Measurements from ENCODE around the gene BST1.
A peak's percentile ranks its signal among the peaks of the same experiment; 100 is the strongest.

BST1 gene

GRCh38 chr4:15673337-15673736 is 29.5 kb upstream of the BST1 start:
- Histone ChIP-seq H2BK15ac (replicated peaks; ENCODE audit: low read depth) (no peak overlapping the region), H3K18ac (ENCODE audit: low read length) (peak overlapping the region; percentile 28), H3K56ac (ENCODE audit: low read length) (no peak overlapping the region), H3K27me3 (ENCODE audit: insufficient read depth, low read length, poor library complexity) (no peaks in the 10 kb centered on the region), H3K23ac (ENCODE audit: low read length) (no peak overlapping the region), H3K4me1 (ENCODE audit: control insufficient read depth, low read depth, low read length) (peaks cover 4% of the 10 kb centered on the region), H3K4me3 (ENCODE audit: low read length) (no peak overlapping the region), H3K9ac (ENCODE audit: low read length) (no peak overlapping the region), H2BK5ac (ENCODE audit: low read length) (no peak overlapping the region), H3K4me2 (ENCODE audit: low read length) (no peak overlapping the region), H4K8ac (ENCODE audit: low read depth, low read length) (no peak overlapping the region), H2BK120ac (ENCODE audit: low read depth, low read length) (no peak overlapping the region), H3K27ac (ENCODE audit: low read depth, low read length) (no peak overlapping the region), H2AK5ac (ENCODE audit: low read length) (no peak overlapping the region), H3K4ac (ENCODE audit: low read depth, low read length) (no peak overlapping the region), H3K79me1 (ENCODE audit: low read length) (peaks cover 8% of the 10 kb centered on the region), H3K79me2 (ENCODE audit: control insufficient read depth, insufficient read depth, low read length) (peaks cover 21% of the 10 kb centered on the region), H3K36me3 (ENCODE audit: control insufficient read depth, insufficient read depth, low read length) (no peaks in the 10 kb centered on the region), H4K5ac (ENCODE audit: low read length) (no peak overlapping the region)
- WGBS (ENCODE audit: extremely low coverage, insufficient coverage, low lambda C conversion rate): no CpG with 5 or more reads among the region's 1 CpG
- no peak for DNase-seq

DNA sequence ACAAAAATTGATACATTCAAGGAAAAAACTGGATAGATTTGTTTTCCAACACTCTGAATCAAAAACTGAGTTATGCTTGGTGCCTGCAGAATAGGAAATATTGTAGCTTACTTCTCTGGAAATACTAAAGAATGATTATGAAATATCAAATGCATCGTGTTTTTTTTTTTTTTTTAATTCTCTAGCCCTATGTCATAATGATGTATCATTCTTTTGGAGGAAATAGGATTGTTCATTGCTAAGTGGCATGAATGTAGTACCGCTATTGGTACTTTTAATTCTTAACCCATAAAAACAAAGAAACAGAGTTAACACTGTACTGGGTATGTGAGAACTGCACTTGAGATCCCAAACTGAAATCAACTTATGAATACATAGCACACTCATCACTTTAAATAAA is 28.8 kb upstream of the BST1 start:
- Histone ChIP-seq H3K27ac (ENCODE audit: low read depth, low read length) (no peak overlapping the region), H3K23ac (ENCODE audit: low read length) (no peak overlapping the region), H3K9ac (ENCODE audit: low read length) (no peak overlapping the region), H2BK5ac (ENCODE audit: low read length) (no peak overlapping the region), H3K56ac (ENCODE audit: low read length) (no peak overlapping the region), H3K4me2 (ENCODE audit: low read length) (no peak overlapping the region), H3K27me3 (ENCODE audit: insufficient read depth, low read length, poor library complexity) (no peaks in the 10 kb centered on the region), H2AK5ac (ENCODE audit: low read length) (no peak overlapping the region), H4K8ac (ENCODE audit: low read depth, low read length) (no peak overlapping the region), H3K36me3 (ENCODE audit: control insufficient read depth, insufficient read depth, low read length) (no peaks in the 10 kb centered on the region), H3K4me3 (ENCODE audit: low read length) (no peak overlapping the region), H3K18ac (ENCODE audit: low read length) (no peak overlapping the region), H3K79me2 (ENCODE audit: control insufficient read depth, insufficient read depth, low read length) (peaks cover 21% of the 10 kb centered on the region), H4K5ac (ENCODE audit: low read length) (no peak overlapping the region), H2BK15ac (replicated peaks; ENCODE audit: low read depth) (no peak overlapping the region), H2BK120ac (ENCODE audit: low read depth, low read length) (no peak overlapping the region), H3K79me1 (ENCODE audit: low read length) (peaks cover 8% of the 10 kb centered on the region), H3K4ac (ENCODE audit: low read depth, low read length) (no peak overlapping the region), H3K4me1 (ENCODE audit: control insufficient read depth, low read depth, low read length) (peaks cover 4% of the 10 kb centered on the region)
- DNase-seq: no peak
- WGBS (ENCODE audit: extremely low coverage, insufficient coverage, low lambda C conversion rate): no CpG with 5 or more reads among the region's 2 CpGs

GRCh38 chr4:15674926-15675325 is 27.9 kb upstream of the BST1 start:
- H3K4me2 ChIP-seq (ENCODE audit: low read length): no peak overlapping the region
- H2AK5ac ChIP-seq (ENCODE audit: low read length): no peak overlapping the region
- no peak overlapping the region for H2BK5ac ChIP-seq (ENCODE audit: low read length)
- no CpG with 5 or more reads among the region's 4 CpGs for WGBS (ENCODE audit: extremely low coverage, insufficient coverage, low lambda C conversion rate)
- no peak overlapping the region for H3K23ac ChIP-seq (ENCODE audit: low read length)
- H3K4me3 ChIP-seq (ENCODE audit: low read length): no peak overlapping the region
- H2BK120ac ChIP-seq (ENCODE audit: low read depth, low read length): no peak overlapping the region
- H3K18ac ChIP-seq (ENCODE audit: low read length): no peak overlapping the region
- no peak for DNase-seq
- H3K9ac ChIP-seq (ENCODE audit: low read length): no peak overlapping the region
- no peaks in the 10 kb centered on the region for H3K36me3 ChIP-seq (ENCODE audit: control insufficient read depth, insufficient read depth, low read length)
- H3K79me1 ChIP-seq (ENCODE audit: low read length): peaks cover 8% of the 10 kb centered on the region
- no peak overlapping the region for H3K27ac ChIP-seq (ENCODE audit: low read depth, low read length)
- H3K4ac ChIP-seq (ENCODE audit: low read depth, low read length): no peak overlapping the region
- H4K8ac ChIP-seq (ENCODE audit: low read depth, low read length): no peak overlapping the region
- H3K56ac ChIP-seq (ENCODE audit: low read length): no peak overlapping the region
- H4K5ac ChIP-seq (ENCODE audit: low read length): no peak overlapping the region
- H2BK15ac ChIP-seq (replicated peaks; ENCODE audit: low read depth): no peak overlapping the region
- peaks cover 4% of the 10 kb centered on the region for H3K4me1 ChIP-seq (ENCODE audit: control insufficient read depth, low read depth, low read length)
- no peaks in the 10 kb centered on the region for H3K27me3 ChIP-seq (ENCODE audit: insufficient read depth, low read length, poor library complexity)
- H3K79me2 ChIP-seq (ENCODE audit: control insufficient read depth, insufficient read depth, low read length): peaks cover 26% of the 10 kb centered on the region

DNA sequence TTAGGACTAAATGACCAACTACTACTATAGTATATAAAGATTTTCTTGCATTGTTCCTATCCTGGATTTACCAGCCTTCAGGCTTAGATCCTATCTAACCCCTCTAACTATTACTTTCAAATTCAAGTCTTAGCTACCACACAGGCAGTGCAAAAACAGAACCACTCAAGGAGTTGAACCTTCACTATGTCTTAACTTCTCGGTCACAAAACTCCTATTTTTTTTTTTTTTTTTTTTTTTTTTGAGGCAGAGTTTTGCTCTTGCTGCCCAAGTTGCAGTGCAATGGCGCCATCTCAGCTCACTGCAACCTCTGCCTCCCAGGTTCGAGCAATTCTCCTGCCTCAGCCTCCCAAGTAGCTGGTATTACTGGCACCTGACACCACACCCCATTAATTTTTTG is 27.5 kb upstream of the BST1 start:
- H3K4ac ChIP-seq (ENCODE audit: low read depth, low read length): no peak overlapping the region
- peaks cover 30% of the 10 kb centered on the region for H3K79me2 ChIP-seq (ENCODE audit: control insufficient read depth, insufficient read depth, low read length)
- H3K4me2 ChIP-seq (ENCODE audit: low read length): no peak overlapping the region
- peaks cover 4% of the 10 kb centered on the region for H3K4me1 ChIP-seq (ENCODE audit: control insufficient read depth, low read depth, low read length)
- no peak for DNase-seq
- H3K18ac ChIP-seq (ENCODE audit: low read length): no peak overlapping the region
- WGBS (ENCODE audit: extremely low coverage, insufficient coverage, low lambda C conversion rate): no CpG with 5 or more reads among the region's 3 CpGs
- no peaks in the 10 kb centered on the region for H3K27me3 ChIP-seq (ENCODE audit: insufficient read depth, low read length, poor library complexity)
- no peak overlapping the region for H4K5ac ChIP-seq (ENCODE audit: low read length)
- H2BK120ac ChIP-seq (ENCODE audit: low read depth, low read length): no peak overlapping the region
- H2AK5ac ChIP-seq (ENCODE audit: low read length): no peak overlapping the region
- no peak overlapping the region for H3K9ac ChIP-seq (ENCODE audit: low read length)
- H3K36me3 ChIP-seq (ENCODE audit: control insufficient read depth, insufficient read depth, low read length): no peaks in the 10 kb centered on the region
- no peak overlapping the region for H3K4me3 ChIP-seq (ENCODE audit: low read length)
- H3K56ac ChIP-seq (ENCODE audit: low read length): no peak overlapping the region
- H3K23ac ChIP-seq (ENCODE audit: low read length): no peak overlapping the region
- H3K79me1 ChIP-seq (ENCODE audit: low read length): peaks cover 8% of the 10 kb centered on the region
- no peak overlapping the region for H3K27ac ChIP-seq (ENCODE audit: low read depth, low read length)
- H4K8ac ChIP-seq (ENCODE audit: low read depth, low read length): no peak overlapping the region
- no peak overlapping the region for H2BK15ac ChIP-seq (replicated peaks; ENCODE audit: low read depth)
- no peak overlapping the region for H2BK5ac ChIP-seq (ENCODE audit: low read length)

- no CpG with 5 or more reads among the region's 1 CpG for WGBS (ENCODE audit: extremely low coverage, insufficient coverage, low lambda C conversion rate)
These were observed 26.8 kb upstream of the BST1 start for GRCh38 chr4:15676039-15676438.

GRCh38 chr4:15676899-15677298 is 26.0 kb upstream of the BST1 start:
- Histone ChIP-seq H3K9ac (ENCODE audit: low read length) (no peak overlapping the region), H3K4me3 (ENCODE audit: low read length) (no peak overlapping the region)

More at GRCh38 chr4:15676039-15676438, 26.8 kb upstream of the BST1 start:
- Histone ChIP-seq H2BK120ac (ENCODE audit: low read depth, low read length) (no peak overlapping the region), H3K4ac (ENCODE audit: low read depth, low read length) (no peak overlapping the region), H3K56ac (ENCODE audit: low read length) (no peak overlapping the region), H3K23ac (ENCODE audit: low read length) (no peak overlapping the region), H3K4me3 (ENCODE audit: low read length) (no peak overlapping the region), H4K8ac (ENCODE audit: low read depth, low read length) (no peak overlapping the region), H3K79me1 (ENCODE audit: low read length) (peaks cover 8% of the 10 kb centered on the region), H3K27me3 (ENCODE audit: insufficient read depth, low read length, poor library complexity) (no peaks in the 10 kb centered on the region), H3K18ac (ENCODE audit: low read length) (no peak overlapping the region), H2BK5ac (ENCODE audit: low read length) (no peak overlapping the region), H2BK15ac (replicated peaks; ENCODE audit: low read depth) (no peak overlapping the region), H4K5ac (ENCODE audit: low read length) (no peak overlapping the region), H3K36me3 (ENCODE audit: control insufficient read depth, insufficient read depth, low read length) (no peaks in the 10 kb centered on the region), H3K79me2 (ENCODE audit: control insufficient read depth, insufficient read depth, low read length) (peaks cover 31% of the 10 kb centered on the region), H2AK5ac (ENCODE audit: low read length) (no peak overlapping the region), H3K4me2 (ENCODE audit: low read length) (no peak overlapping the region), H3K4me1 (ENCODE audit: control insufficient read depth, low read depth, low read length) (peaks cover 4% of the 10 kb centered on the region), H3K27ac (ENCODE audit: low read depth, low read length) (no peak overlapping the region), H3K9ac (ENCODE audit: low read length) (no peak overlapping the region)
- DNase-seq: no peak

More at GRCh38 chr4:15676899-15677298, 26.0 kb upstream of the BST1 start:
- Histone ChIP-seq H3K27ac (ENCODE audit: low read depth, low read length) (no peak overlapping the region), H3K4me1 (ENCODE audit: control insufficient read depth, low read depth, low read length) (peaks cover 4% of the 10 kb centered on the region), H4K8ac (ENCODE audit: low read depth, low read length) (no peak overlapping the region), H3K79me2 (ENCODE audit: control insufficient read depth, insufficient read depth, low read length) (peaks cover 32% of the 10 kb centered on the region), H4K5ac (ENCODE audit: low read length) (no peak overlapping the region), H3K27me3 (ENCODE audit: insufficient read depth, low read length, poor library complexity) (no peaks in the 10 kb centered on the region), H3K4me2 (ENCODE audit: low read length) (no peak overlapping the region), H2BK15ac (replicated peaks; ENCODE audit: low read depth) (no peak overlapping the region), H3K23ac (ENCODE audit: low read length) (no peak overlapping the region), H2BK120ac (ENCODE audit: low read depth, low read length) (no peak overlapping the region), H3K18ac (ENCODE audit: low read length) (no peak overlapping the region), H2BK5ac (ENCODE audit: low read length) (no peak overlapping the region), H2AK5ac (ENCODE audit: low read length) (no peak overlapping the region), H3K4ac (ENCODE audit: low read depth, low read length) (no peak overlapping the region), H3K79me1 (ENCODE audit: low read length) (peaks cover 8% of the 10 kb centered on the region), H3K36me3 (ENCODE audit: control insufficient read depth, insufficient read depth, low read length) (no peaks in the 10 kb centered on the region), H3K56ac (ENCODE audit: low read length) (no peak overlapping the region)
- no peak for DNase-seq
- WGBS (ENCODE audit: extremely low coverage, insufficient coverage, low lambda C conversion rate): no CpG with 5 or more reads among the region's 6 CpGs

Data from mesendoderm (in vitro differentiated cells).